ENCODE measurements around the gene YWHAB. TPM values are rescaled to one million over a fixed set of nuclear protein-coding genes. Genes with fewer than 3 reads are reported as not detected.
A peak's percentile ranks its signal among the peaks of the same experiment; 100 is the strongest.

The YWHAB gene
- total RNA-seq, 1 experiment from 2014 or later, result 92.1 TPM

DNA sequence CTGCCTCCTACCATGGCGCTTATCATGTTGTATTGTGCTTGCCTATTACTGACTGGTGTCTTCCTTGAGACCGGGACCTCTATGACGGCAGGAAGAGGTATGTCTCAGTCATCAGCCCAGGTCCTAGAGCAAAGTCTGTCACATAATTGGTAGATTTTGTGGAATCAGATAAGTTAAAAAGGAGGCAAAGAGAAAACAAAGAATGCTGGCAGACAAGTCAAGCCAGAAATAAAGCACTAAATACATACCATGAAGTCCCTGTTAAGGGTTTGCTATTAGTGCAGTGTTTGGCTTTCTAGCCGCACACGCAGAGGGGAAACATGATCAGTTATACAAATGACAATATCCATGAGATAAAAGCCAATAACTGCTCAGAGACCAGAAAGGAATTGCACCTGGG lies 68.7 kb downstream of the YWHAB start:
- no peaks in the 10 kb centered on the region for H3K9me3 ChIP-seq (ENCODE audit: low read length)
- peaks cover 62% of the 10 kb centered on the region for H3K79me2 ChIP-seq (ENCODE audit: low read length)
- H3K9me2 ChIP-seq (replicated peaks; ENCODE audit: insufficient read depth, low read length), result no peaks in the 10 kb centered on the region
- H3K4me2 ChIP-seq (ENCODE audit: low read depth, low read length, poor library complexity, severe bottlenecking), result no peak overlapping the region
- H3K9ac ChIP-seq (ENCODE audit: low read length), result no peak overlapping the region
- peaks cover 63% of the 10 kb centered on the region for H3K4me1 ChIP-seq (ENCODE audit: low read length)
- H3K36me3 ChIP-seq (ENCODE audit: insufficient read depth, low read length), result peaks cover 57% of the 10 kb centered on the region
- no peak for DNase-seq
- no peak overlapping the region for H3K27ac ChIP-seq (ENCODE audit: low read length)
- H3K27me3 ChIP-seq (ENCODE audit: low read length), result no peaks in the 10 kb centered on the region
- no peak overlapping the region for H2AFZ ChIP-seq (ENCODE audit: low read length)
- peaks cover 4% of the 10 kb centered on the region; the same call in 1 of the 2 replicates for H4K20me1 ChIP-seq (ENCODE audit: insufficient read depth, low read depth, low read length)
- no peak overlapping the region for H3K4me3 ChIP-seq (ENCODE audit: low read length)

- Histone ChIP-seq H3K9ac (ENCODE audit: low read length) (no peak overlapping the region), H3K4me1 (ENCODE audit: low read length) (peaks cover 65% of the 10 kb centered on the region), H3K9me3 (ENCODE audit: low read length) (no peaks in the 10 kb centered on the region), H3K79me2 (ENCODE audit: low read length) (peaks cover 71% of the 10 kb centered on the region), H3K9me2 (replicated peaks; ENCODE audit: insufficient read depth, low read length) (no peaks in the 10 kb centered on the region), H3K4me3 (ENCODE audit: low read length) (no peak overlapping the region), H3K27me3 (ENCODE audit: low read length) (no peaks in the 10 kb centered on the region), H2AFZ (ENCODE audit: low read length) (no peak overlapping the region), H4K20me1 (ENCODE audit: insufficient read depth, low read depth, low read length) (peaks cover 4% of the 10 kb centered on the region; the same call in 1 of the 2 replicates), H3K27ac (ENCODE audit: low read length) (peak overlapping the region; percentile 48; the same call in 1 of the 2 replicates), H3K4me2 (ENCODE audit: low read depth, low read length, poor library complexity, severe bottlenecking) (no peak overlapping the region), H3K36me3 (ENCODE audit: insufficient read depth, low read length) (peaks cover 52% of the 10 kb centered on the region)
- no peak for DNase-seq
Measured at GRCh38 chr20:44955270-44955669, 69.8 kb downstream of the YWHAB start.

DNA sequence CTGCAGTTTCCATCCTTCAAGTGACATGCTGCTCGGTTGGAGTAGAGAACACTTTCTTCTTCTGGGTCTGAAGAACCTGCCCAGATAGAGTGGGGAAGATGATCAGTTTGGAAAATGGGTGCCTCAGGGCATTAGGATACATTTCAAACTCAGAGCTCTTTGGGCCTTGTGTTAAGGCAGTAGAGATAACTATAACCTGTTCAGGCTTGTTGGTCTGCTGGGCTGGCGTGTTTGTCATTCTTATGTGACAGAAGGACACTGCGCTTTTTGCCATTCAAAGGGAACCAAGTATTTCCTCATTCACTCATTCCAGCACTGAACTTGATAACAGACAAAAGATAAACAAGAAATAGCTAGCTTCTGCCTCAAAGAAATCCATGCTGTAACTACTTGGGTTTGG lies 70.9 kb downstream of the YWHAB start:
- peaks cover 4% of the 10 kb centered on the region; the same call in 1 of the 2 replicates for H4K20me1 ChIP-seq (ENCODE audit: insufficient read depth, low read depth, low read length)
- H3K4me3 ChIP-seq (ENCODE audit: low read length), result no peak overlapping the region
- peaks cover 50% of the 10 kb centered on the region for H3K36me3 ChIP-seq (ENCODE audit: insufficient read depth, low read length)
- H3K27me3 ChIP-seq (ENCODE audit: low read length), result no peaks in the 10 kb centered on the region
- H3K27ac ChIP-seq (ENCODE audit: low read length), result peak overlapping the region; percentile 48; the same call in 1 of the 2 replicates
- no peaks in the 10 kb centered on the region for H3K9me2 ChIP-seq (replicated peaks; ENCODE audit: insufficient read depth, low read length)
- H3K9ac ChIP-seq (ENCODE audit: low read length), result peak overlapping the region; percentile 3; the same call in 1 of the 2 replicates
- H3K4me2 ChIP-seq (ENCODE audit: low read depth, low read length, poor library complexity, severe bottlenecking), result no peak overlapping the region
- no peaks in the 10 kb centered on the region for H3K9me3 ChIP-seq (ENCODE audit: low read length)
- peaks cover 68% of the 10 kb centered on the region for H3K79me2 ChIP-seq (ENCODE audit: low read length)
- H2AFZ ChIP-seq (ENCODE audit: low read length), result no peak overlapping the region
- no peak for DNase-seq
- H3K4me1 ChIP-seq (ENCODE audit: low read length), result peaks cover 75% of the 10 kb centered on the region

Other genes with a start within 250 kb of the YWHAB start
- gene ADA, start 234.0 kb upstream of the YWHAB start, total RNA-seq (2014; rRNA removed; shearing (Covaris generic); ENCODE audit: low replicate concordance), result 0.11 TPM in 1 of 2 replicates, not detected in the other
- gene CCN5, start 170.3 kb upstream of the YWHAB start, total RNA-seq (2014; rRNA removed; shearing (Covaris generic); ENCODE audit: low replicate concordance), result not detected in 2 replicates
- not detected in 2 replicates for gene KCNK15, start 139.8 kb upstream of the YWHAB start, total RNA-seq (2014; rRNA removed; shearing (Covaris generic); ENCODE audit: low replicate concordance)
- not detected in 2 replicates for gene RIMS4, start 75.2 kb upstream of the YWHAB start, total RNA-seq (2014; rRNA removed; shearing (Covaris generic); ENCODE audit: low replicate concordance)
- 68.3 and 81.0 TPM in 2 replicates for gene PABPC1L, start 24.4 kb downstream of the YWHAB start, total RNA-seq (2014; rRNA removed; shearing (Covaris generic); ENCODE audit: low replicate concordance)
- 29.4 and 42.7 TPM in 2 replicates for gene TOMM34, start 74.7 kb downstream of the YWHAB start, total RNA-seq (2014; rRNA removed; shearing (Covaris generic); ENCODE audit: low replicate concordance)
- 60.8 and 89.0 TPM in 2 replicates for gene STK4, start 80.8 kb downstream of the YWHAB start, total RNA-seq (2014; rRNA removed; shearing (Covaris generic); ENCODE audit: low replicate concordance)
- gene KCNS1, start 215.4 kb downstream of the YWHAB start, total RNA-seq (2014; rRNA removed; shearing (Covaris generic); ENCODE audit: low replicate concordance), result not detected in 2 replicates
- gene WFDC5, start 229.5 kb downstream of the YWHAB start, total RNA-seq (2014; rRNA removed; shearing (Covaris generic); ENCODE audit: low replicate concordance), result not detected in 2 replicates
- gene WFDC12, start 238.8 kb downstream of the YWHAB start, total RNA-seq (2014; rRNA removed; shearing (Covaris generic); ENCODE audit: low replicate concordance), result not detected in 2 replicates

Measured in Karpas-422 (cell line).